HG02973 (cell line): ENCODE measurements around the gene C6orf89.
"Not testable (repeated sequence)": the region's sequence is repeated elsewhere in the genome, so short reads cannot be mapped to it uniquely, and the experiment has no call there.

Experiments
- ATAC-seq: cut with Tn5 transposase; IDR thresholded peaks from one replicate; pipeline ENCODE4 v1.9.1; 2021; ENCODE audit warnings: moderate library complexity; ENCODE audit not compliant: unreplicated experiment

The C6orf89 gene

GRCh38 chr6:36945301-36945700 lies 59.5 kb downstream of the C6orf89 start:
- no peak for ATAC-seq

DNA sequence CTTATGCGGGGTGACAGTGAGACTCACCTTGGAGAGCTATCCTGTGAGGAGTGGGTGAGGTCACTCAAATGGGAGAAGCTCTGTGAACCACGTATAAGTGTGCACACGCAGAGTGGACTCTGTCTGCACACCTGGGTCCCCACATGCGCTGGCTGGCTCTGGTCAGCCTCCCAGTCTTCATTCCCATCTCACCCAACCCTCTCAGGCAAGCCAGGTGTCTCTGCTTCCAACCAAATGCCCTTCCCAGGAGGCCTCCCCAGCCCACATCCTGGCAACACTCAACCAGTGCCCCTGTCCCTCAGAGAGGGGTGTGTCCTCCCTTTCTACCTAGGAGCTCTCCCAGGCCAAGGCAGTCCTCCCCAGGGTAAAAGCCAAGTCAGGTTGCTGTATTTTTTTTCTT lies 60.8 kb downstream of the C6orf89 start:
- ATAC-seq: no peak

DNA sequence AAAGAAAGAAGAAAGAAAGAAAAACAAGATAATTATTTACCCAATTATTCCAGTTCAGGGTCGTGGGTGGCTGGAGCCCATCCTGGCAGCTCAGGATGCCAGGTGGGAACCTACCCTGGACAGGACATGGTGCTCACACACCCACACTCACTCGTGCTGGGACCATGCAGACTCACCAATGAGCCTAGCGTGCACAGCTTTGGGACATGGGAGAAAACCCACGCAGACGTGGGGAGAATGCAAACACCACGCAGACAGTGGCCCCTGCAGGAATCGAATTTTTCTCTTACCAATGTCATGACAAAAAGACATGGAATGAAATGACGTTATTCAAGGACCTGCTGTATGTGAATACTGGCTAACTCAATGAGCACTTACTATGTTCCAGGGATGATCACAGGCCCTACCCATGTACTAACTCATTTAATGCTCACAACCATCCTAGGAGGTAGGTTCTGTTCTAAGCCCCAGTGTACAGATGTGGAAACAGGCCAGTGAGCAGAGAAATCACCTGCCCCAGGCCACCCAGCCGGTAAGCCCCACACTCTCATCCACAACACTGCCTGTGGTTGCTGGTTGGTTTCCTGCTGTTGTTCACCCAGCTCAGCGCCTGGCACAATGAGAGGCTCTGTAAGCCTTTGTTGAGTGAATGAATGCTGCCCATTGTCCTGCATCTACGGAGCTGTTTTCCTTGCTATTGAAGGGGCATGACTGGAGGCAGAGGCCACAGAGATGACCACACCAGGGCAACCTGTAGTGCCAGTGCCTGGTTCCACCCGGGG lies 62.0 kb downstream of the C6orf89 start:
- ATAC-seq: no peak

DNA sequence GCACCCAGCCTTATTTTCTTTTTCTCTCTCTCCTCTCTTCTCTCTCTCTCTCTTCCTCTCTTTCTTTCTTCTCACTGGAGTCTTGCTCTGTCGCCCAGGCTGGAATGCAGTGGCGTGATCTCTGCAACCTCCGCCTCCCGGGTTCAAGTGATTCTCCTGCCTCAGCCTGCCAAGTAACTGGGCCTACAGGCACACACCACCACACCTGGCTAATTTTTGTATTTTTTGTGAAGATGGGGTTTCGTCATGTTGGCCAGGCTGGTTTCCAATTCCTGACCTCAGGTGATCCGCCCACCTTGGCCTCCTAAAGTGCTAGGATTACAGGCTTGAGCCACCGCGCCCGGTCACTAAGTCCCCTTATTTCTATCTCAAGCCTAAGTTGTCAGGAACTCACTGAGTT lies 63.3 kb downstream of the C6orf89 start:
- not testable (repeated sequence) for ATAC-seq

- no peak for ATAC-seq
These were observed 63.9 kb downstream of the C6orf89 start for GRCh38 chr6:36949636-36950035.

DNA sequence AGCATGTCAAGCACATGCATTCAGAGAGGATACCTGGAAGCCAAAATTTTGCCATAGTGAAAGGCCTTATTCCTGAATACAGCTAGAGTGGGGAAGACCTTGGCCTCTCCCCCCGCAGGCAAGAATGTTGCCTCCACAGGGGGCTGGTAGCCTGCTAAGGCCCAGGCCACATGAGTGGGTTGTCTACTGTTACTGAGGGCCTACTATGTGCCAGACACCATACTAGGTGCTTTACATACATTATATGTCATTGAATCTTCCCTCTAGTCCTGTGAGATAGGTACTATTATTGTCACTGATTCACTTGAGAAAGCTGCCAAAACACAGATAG lies 68.1 kb downstream of the C6orf89 start:
- no peak for ATAC-seq

- no peak for ATAC-seq
These were observed 68.6 kb downstream of the C6orf89 start, which contains the start of gene PI16 for GRCh38 chr6:36954262-36954931. Gene PI16, plus strand, starts transcription at chr6:36954738. Its CDS starts 23 bp downstream, at chr6:36954761.

DNA sequence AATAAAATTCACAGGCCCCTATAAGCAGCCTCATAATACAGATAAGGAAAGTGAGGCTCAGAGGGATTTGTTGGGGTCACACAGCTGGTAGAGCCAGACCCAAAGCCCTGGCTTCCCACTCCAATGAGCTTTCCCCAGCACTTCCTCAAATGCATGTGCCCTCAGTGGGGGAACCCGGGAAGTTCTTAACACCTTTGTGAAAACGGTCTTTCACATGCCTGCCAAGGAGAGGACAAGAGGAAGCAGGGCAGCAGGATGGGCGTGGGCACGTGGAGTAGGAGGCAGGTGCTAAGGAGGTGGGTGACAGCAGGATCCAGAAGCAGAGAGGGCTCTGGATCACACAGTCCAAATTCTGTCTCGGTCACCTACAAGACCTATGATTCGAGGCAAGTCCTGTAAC lies 69.4 kb downstream of the C6orf89 start:
- no peak for ATAC-seq

DNA sequence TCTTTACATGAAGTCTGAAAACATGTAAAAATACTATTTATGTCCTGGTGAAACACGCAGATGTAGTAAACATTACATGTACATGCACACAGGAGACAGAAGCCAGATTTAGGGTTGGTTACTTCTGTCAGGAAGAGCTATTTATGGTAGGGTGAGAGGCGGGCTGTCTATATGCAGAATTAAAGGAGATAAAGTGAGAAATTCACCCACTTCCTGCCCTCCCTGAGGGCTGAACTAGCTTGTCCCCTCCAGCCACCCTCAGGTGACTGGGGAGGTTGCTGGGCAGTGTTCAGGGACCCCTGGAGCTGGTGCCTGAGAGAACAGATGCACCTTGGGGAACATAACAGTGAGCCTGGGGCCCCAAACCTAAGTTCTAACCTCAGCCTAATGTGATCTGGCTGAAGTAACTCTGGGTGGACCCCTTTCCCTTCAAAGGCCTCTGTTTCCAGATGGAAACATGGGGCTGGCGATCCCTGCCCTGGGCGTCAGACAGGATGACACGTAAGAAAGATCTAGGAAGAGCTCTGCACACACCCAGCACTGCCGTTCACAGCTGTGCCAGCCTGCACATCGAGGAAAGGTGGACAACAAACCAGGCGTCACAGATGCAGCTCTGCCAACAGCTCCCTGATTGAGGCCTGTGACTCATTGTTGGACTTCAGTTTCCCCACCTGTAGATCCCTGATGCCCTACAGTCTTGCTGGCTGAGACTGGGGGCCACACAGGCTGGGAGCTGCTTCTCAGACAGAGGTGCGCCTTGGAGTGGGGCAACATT lies 70.1 kb downstream of the C6orf89 start:
- no peak for ATAC-seq

DNA sequence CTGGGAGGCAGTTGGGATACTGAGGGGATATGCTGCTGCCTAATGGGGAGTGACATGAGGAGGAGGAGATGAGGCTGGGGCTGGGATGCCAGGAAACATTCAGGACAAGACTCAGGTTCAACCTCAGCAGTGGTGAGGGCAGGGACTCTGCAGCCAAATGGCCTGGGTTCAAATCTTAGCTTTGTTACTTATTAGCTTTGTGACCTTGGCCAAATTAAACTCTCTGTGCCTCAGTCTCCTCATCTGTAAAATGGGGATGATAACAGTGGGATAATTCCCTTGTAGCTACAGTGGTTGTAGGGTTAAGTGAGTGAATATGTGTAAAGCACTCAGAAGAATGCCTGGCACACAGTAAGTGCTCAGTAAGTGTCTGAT lies 70.7 kb downstream of the C6orf89 start:
- ATAC-seq: no peak

DNA sequence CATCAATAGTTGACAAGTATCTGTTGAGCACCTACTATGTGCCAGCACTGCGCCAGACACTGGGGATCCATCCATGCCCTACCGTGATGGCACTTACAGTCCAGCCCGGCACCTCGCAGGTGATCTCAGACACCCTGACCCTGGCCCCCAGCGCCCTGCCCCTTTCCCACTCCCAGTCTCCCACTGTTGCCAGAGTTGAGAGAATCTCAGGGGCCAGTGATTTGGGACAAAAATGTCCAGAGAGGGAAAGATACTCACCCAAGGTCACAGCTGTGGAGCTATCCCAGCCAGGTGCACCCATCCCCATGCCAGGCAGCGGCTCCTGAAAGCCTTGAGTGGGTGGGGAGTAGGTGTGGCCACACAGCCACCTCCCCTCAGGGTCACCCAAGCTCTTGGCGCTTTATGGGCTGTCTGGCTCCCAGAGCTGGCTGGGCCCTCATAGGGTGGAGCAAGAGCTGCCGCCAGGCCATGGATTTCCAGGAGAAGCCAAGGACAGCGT lies 72.1 kb downstream of the C6orf89 start:
- ATAC-seq: no peak

DNA sequence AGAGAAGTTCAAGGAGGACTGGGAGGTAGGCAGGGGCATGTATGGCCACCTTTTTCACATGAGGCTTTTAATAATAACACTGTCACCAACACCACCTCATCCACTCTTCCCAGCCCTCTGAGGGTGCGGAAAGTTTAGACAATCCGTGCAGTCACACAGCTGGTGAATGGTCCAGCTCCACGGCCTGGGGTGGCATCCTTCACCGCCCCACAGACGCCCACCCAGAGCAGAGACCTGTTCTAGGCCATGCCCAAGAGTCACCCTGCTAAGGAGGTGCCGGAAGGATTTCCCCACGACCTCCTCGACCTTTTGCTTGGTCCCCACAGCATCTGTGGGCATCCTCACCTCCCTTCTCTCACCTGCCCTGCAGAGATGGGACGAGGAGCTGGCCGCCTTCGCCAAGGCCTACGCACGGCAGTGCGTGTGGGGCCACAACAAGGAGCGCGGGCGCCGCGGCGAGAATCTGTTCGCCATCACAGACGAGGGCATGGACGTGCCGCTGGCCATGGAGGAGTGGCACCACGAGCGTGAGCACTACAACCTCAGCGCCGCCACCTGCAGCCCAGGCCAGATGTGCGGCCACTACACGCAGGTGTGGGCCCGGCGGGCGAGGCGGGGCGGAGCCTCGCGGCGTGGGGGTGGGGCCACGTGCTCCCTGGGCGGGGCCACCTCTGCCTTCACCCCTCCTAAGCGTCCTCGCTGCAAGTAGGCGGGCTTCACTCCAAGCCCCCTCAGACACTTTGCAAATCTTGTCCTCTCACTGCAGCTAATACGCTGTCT lies 73.2 kb downstream of the C6orf89 start:
- ATAC-seq: no peak

DNA sequence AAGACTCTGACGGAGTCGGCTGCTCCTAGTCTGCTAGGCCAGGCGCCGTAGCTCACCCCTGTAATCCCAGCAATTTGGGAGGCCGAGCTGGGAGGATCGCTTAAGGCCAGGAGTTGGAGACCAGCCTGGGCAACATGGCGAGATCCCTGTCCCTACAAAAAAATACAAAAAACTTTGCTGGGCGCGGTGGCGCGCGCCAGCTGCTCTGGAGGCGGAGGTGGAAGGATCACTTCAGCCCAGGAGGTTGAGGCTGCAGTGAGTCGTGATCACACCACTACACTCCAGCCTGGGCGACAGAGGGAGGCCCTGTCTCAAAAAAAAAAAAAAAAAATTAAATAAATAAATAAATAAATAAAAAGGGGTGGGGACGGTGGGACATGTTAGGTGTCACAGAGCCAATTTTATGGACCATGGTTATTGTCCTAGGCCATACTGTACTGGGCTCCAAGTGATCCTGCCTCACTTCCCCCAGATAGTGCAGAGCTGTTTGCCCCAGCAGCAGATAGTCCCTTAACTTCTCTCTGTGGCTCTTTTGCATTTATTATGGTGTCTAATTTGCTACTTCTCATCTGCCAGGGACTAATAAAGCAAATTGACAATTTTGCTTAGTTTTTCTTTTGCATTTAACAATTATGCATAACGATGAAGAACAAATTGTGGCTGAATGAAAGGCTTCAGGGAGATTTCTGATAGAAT lies 74.0 kb downstream of the C6orf89 start:
- ATAC-seq: no peak

DNA sequence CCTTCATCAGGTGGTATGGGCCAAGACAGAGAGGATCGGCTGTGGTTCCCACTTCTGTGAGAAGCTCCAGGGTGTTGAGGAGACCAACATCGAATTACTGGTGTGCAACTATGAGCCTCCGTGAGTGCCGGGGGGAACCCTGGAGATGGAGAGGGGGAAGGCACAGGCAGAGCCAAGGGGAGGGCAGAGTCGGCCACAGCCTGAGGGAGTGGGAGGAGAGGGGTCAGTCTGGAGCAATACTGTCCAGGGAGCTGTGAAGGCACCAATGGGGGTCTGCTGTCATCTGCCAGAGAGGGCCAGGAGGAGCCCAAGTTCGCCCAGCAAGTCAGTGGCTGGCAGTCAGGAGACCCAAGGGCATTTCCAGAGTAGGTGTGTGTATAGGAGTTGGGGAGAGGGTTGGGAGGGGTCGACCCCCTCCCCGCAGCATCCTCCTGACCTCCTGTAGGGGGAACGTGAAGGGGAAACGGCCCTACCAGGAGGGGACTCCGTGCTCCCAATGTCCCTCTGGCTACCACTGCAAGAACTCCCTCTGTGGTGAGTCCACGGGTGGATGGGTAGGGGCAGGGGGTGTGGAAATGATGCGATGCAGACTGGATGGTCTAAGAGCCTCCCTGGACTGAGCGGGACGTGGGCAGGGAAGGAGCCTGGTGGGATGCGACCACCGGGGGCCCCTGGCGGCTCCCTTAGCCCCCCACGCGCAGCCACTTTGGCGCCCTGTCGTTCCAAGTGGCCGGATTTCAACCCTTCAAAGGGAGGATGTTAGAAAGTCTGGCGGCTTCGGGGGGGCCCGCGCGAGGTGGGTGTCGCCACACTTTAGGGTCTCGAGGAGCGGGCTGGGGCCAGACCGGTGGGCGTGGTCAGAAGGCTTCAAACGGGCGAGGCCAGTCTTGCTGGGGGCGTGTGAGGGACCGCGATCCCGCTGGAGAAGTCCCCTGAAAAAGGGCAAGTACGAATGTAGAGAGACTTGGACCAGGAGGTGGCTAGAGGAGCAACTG lies 76.0 kb downstream of the C6orf89 start:
- no peak for ATAC-seq

- no peak for ATAC-seq
These were observed 77.1 kb downstream of the C6orf89 start for GRCh38 chr6:36962874-36963273.

DNA sequence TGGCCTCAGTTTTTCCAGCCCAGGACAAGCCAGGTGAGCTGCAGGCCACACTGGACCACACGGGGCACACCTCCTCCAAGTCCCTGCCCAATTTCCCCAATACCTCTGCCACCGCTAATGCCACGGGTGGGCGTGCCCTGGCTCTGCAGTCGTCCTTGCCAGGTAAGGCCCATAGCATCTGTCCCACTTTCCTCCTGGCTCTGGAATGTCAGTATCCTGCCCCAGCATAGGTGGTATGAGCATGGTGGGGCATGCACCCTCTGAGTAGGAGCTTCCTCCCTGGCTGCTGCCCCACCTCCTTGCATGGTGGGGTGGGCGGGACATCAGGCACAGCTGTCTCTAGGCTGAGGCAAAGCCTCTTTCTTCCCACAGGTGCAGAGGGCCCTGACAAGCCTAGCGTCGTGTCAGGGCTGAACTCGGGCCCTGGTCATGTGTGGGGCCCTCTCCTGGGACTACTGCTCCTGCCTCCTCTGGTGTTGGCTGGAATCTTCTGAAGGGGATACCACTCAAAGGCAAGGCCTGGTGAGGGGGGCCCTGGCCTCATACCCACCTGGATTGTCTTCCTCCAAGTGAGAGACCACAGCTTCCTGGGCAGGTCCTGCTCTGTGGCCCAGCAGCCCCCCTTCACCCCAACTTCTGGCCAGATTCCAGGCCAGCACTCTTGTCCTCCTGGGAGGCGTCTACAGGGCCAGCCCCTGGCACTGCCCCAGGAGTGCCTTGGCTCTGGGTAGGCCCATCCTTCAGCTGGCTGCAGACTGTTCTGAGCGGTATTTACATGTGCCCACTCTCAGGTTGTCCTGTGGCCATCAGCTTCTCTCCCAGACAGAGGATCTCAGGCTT lies 77.9 kb downstream of the C6orf89 start:
- no peak for ATAC-seq

GRCh38 chr6:36964349-36964748 lies 78.6 kb downstream of the C6orf89 start:
- ATAC-seq: no peak

GRCh38 chr6:36964908-36965307 lies 79.2 kb downstream of the C6orf89 start:
- no peak for ATAC-seq
